Mesothelial cell of epicardium (in vitro differentiated cells): ENCODE measurements around the gene UBE2E1. TPM values are rescaled to one million over a fixed set of nuclear protein-coding genes. Genes with fewer than 3 reads are reported as not detected.

Experiments used
- DNase-seq, 2 experiments: peaks; one replicate each; pipeline ENCODE4 v3.0.0; 2021; ENCODE audit warnings: low spot score in 2 of 2; ENCODE audit not compliant: unreplicated experiment in 2 of 2
- H3K27ac Mint-ChIP-seq: 2 replicates; pipeline ENCODE4 v1.8.0; 2021; ENCODE audit warnings: mixed read lengths
- H3K27me3 Mint-ChIP-seq: 2 replicates; pipeline ENCODE4 v1.8.0; 2021; ENCODE audit warnings: low read depth, mixed read lengths
- H3K36me3 Mint-ChIP-seq: 2 replicates; pipeline ENCODE4 v1.8.0; 2021; ENCODE audit warnings: mixed read lengths
- H3K4me1 Mint-ChIP-seq: 2 replicates; pipeline ENCODE4 v1.8.0; 2021; ENCODE audit warnings: mixed read lengths
- H3K4me3 Mint-ChIP-seq: 2 replicates; pipeline ENCODE4 v1.8.0; 2021; ENCODE audit warnings: mild to moderate bottlenecking, moderate library complexity, mixed read lengths
- H3K9me3 Mint-ChIP-seq: 2 replicates; pipeline ENCODE4 v1.8.0; 2021; ENCODE audit warnings: mixed read lengths
- total RNA-seq: library from RNA; stranded (reverse); gene quantifications from 3 replicates; pipeline ENCODE4 v1.2.1, GENCODE V29; 2021
- TF ChIP-seq, protein P1 (sequence below): fragments of 200-600 bp; sonication (generic); IDR thresholded peaks from one replicate; pipeline ENCODE4 v1.5.0; 2021; ENCODE audit warnings: antibody characterized with exemption; ENCODE audit not compliant: unreplicated experiment

The UBE2E1 gene
- total RNA-seq, 1 donor from 2014 or later, result 89.9 TPM

DNA sequence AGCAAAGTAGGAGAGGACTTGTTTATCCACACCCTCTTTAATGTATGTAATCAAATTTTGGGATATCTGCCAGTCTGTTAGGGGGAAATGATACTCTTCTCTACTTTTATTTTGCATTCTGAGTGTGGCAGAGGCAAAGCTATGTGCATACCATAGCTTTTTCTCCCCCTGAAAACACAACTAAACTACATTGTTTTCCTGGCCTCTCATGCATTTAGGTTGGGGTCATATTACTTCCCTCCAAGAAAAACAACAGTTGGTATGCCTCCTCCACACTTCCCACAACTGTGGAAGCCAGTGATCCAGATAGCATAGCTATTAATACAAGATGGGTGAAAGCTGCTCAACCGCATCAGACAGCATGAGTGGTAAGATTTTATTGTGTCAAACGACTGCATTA lies 118.0 kb downstream of the UBE2E1 start:
- Mint-ChIP-seq H3K27ac (no peak overlapping the region), H3K4me3 (no peak overlapping the region), H3K9me3 (no peaks in the 10 kb centered on the region), H3K36me3 (peaks cover 22% of the 10 kb centered on the region), H3K27me3 (no peaks in the 10 kb centered on the region), H3K4me1 (peaks cover 22% of the 10 kb centered on the region)
- TF ChIP-seq, protein P1, sequence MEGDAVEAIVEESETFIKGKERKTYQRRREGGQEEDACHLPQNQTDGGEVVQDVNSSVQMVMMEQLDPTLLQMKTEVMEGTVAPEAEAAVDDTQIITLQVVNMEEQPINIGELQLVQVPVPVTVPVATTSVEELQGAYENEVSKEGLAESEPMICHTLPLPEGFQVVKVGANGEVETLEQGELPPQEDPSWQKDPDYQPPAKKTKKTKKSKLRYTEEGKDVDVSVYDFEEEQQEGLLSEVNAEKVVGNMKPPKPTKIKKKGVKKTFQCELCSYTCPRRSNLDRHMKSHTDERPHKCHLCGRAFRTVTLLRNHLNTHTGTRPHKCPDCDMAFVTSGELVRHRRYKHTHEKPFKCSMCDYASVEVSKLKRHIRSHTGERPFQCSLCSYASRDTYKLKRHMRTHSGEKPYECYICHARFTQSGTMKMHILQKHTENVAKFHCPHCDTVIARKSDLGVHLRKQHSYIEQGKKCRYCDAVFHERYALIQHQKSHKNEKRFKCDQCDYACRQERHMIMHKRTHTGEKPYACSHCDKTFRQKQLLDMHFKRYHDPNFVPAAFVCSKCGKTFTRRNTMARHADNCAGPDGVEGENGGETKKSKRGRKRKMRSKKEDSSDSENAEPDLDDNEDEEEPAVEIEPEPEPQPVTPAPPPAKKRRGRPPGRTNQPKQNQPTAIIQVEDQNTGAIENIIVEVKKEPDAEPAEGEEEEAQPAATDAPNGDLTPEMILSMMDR, result no peak
- DNase-seq, result no peak

DNA sequence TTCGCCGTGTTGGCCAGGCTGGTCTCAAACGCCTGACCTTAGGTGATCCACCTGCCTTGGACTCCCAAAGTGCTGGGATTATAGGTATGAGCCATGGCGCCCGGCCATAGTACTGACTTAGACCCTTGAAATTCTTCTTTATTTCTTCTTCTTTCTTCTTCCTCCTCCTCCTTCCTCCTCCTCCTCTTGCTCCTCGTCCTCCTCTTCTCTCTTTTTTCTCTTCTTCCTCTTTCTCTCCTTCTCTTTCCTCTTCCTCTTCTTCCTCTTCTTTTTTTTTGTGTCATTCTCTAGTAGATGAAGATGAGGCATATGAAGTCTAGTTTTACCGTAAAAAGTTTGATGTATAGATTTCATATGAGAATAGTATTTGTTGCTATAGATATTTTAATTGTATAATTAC lies 120.5 kb downstream of the UBE2E1 start:
- TF ChIP-seq, protein P1, result no peak
- H3K9me3 Mint-ChIP-seq, result no peaks in the 10 kb centered on the region
- H3K27ac Mint-ChIP-seq, result no peak overlapping the region
- no peak overlapping the region for H3K4me3 Mint-ChIP-seq
- no peak for DNase-seq
- H3K27me3 Mint-ChIP-seq, result no peaks in the 10 kb centered on the region
- H3K4me1 Mint-ChIP-seq, result peaks cover 5% of the 10 kb centered on the region
- H3K36me3 Mint-ChIP-seq, result peaks cover 7% of the 10 kb centered on the region

DNA sequence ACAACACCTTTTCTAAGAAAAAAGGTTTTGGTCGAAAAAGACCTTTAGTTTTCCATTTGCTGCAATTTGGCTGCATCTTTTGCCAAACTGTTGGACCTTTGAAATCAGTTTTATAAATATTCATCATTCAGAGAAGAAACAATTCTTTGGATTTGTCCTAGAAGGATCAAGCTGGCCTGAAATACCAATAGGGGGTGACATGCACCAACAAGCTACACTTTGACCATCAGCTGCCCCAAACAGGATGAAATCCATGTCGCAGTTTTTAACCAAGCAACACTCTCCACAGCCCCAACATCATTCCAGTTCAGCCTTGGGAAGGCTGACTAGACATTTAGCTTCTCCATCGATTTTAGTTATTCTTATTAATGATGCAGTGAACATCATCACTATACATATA lies 121.0 kb downstream of the UBE2E1 start:
- no peaks in the 10 kb centered on the region for H3K27me3 Mint-ChIP-seq
- DNase-seq, result no peak
- no peak overlapping the region for H3K4me3 Mint-ChIP-seq
- H3K9me3 Mint-ChIP-seq, result no peaks in the 10 kb centered on the region
- H3K4me1 Mint-ChIP-seq, result peaks cover 5% of the 10 kb centered on the region
- TF ChIP-seq, protein P1, result no peak
- H3K36me3 Mint-ChIP-seq, result peaks cover 7% of the 10 kb centered on the region
- no peak overlapping the region for H3K27ac Mint-ChIP-seq

DNA sequence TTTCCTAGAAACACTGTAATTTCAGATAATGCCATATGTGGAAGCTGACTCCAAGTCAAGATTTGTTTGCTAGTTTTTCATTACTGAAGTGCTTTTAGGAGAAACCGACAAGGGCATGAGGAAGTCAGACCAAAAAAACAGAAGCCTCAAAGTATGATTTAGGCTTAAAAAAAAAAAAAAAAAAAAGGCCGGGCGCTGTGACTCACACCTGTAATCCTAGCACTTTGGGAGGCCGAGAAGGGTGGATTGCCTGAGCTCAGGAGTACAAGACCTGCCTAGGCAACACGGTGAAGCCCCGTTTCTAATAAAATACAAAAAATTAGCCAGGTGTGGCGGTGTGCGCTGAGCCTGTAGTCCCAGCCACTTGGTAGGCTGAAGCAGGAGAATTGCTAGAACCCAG lies 122.8 kb downstream of the UBE2E1 start:
- Mint-ChIP-seq H3K9me3 (no peaks in the 10 kb centered on the region), H3K36me3 (peaks cover 4% of the 10 kb centered on the region), H3K27me3 (no peaks in the 10 kb centered on the region), H3K27ac (no peak overlapping the region), H3K4me1 (peaks cover 5% of the 10 kb centered on the region), H3K4me3 (no peak overlapping the region)
- DNase-seq, result no peak
- TF ChIP-seq, protein P1, result no peak

DNA sequence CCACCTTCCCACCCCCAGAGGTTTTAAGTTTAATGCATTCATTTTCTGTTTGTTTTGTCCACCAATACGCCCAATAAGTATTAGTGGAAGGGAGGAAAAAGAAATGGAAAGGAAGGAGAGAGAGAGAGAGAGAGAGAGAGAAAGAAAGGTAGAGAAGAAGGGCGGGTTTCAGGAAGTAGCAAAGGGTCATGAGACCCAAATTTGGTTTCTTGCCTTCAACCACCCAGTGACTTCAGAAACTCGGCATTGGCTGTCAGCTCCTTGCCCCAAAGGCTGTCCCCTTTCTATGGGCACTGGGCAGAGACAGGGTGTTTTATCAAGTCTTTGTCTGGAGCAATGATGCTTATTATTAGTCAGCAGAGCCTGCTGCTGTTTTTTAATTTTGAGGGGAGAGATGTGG lies 125.8 kb downstream of the UBE2E1 start:
- TF ChIP-seq, protein P1, result no peak
- no peaks in the 10 kb centered on the region for H3K36me3 Mint-ChIP-seq
- no peaks in the 10 kb centered on the region for H3K9me3 Mint-ChIP-seq
- H3K27me3 Mint-ChIP-seq, result no peaks in the 10 kb centered on the region
- DNase-seq, result no peak
- no peak overlapping the region for H3K4me3 Mint-ChIP-seq
- no peak overlapping the region for H3K27ac Mint-ChIP-seq
- H3K4me1 Mint-ChIP-seq, result peaks cover 2% of the 10 kb centered on the region

DNA sequence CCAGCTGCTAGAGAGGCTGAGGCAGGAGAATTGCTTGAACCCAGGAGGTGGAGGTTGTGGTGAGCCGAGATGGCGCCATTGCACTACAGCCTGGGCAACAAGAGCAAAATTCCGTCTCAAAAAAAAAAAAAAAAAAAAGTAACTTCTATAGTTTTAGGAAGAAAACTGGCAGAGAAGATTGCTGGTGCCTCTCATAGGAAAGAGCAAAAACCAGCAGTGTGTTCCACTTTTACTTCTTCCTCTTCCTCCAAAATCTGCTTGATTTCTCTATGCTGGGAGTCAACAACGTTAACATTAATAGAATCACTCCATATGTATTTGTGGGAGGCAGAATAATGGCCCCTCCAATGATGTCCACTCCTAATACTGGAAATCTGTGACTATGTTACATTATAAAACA lies 126.8 kb downstream of the UBE2E1 start:
- TF ChIP-seq, protein P1, result no peak
- no peak for DNase-seq
- no peaks in the 10 kb centered on the region for H3K36me3 Mint-ChIP-seq
- H3K27ac Mint-ChIP-seq, result no peak overlapping the region
- H3K27me3 Mint-ChIP-seq, result no peaks in the 10 kb centered on the region
- peaks cover 2% of the 10 kb centered on the region for H3K4me1 Mint-ChIP-seq
- H3K9me3 Mint-ChIP-seq, result no peaks in the 10 kb centered on the region
- no peak overlapping the region for H3K4me3 Mint-ChIP-seq
